ENCODE data around the gene LMOD1. TPM values are rescaled to one million over a fixed set of nuclear protein-coding genes. Genes with fewer than 3 reads are reported as not detected.

The LMOD1 gene
- total RNA-seq, 1 donor from 2014 or later, result 0.19 TPM

GRCh38 chr1:201939574-201939973, 6.8 kb downstream of the LMOD1 start:
- Mint-ChIP-seq H3K4me3 (no peak overlapping the region), H3K36me3 (ENCODE audit: low read depth) (no peaks in the 10 kb centered on the region), H3K27me3 (ENCODE audit: low read depth) (peaks cover 3% of the 10 kb centered on the region), H3K4me1 (peaks cover 16% of the 10 kb centered on the region), H3K9me3 (no peaks in the 10 kb centered on the region), H3K27ac (ENCODE audit: unreplicated experiment) (no peak overlapping the region)
- DNase-seq (ENCODE audit: low read depth, low spot score), result no peak
- no peak for TF ChIP-seq CTCF (conservative IDR thresholded peaks at IDR 0.05)

DNA sequence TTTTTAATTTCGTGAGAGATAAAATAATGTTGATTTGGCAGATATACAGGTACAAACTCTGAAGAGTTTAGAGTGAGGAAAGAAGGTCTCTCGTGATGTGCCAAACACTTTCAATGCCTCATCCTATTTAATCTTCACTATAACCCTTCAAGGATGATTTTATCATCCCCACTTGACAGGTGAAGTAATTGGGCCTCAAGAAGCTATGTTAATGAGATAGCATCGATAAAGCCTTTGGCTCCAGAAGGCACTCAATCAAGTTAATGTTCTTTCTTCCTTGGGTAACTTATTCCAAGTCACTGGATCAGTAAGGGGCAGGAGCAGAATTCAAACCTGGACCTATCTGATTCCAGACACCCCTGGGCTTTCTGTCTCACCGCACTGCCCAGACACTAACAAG, 7.2 kb downstream of the LMOD1 start:
- peaks cover 3% of the 10 kb centered on the region for H3K27me3 Mint-ChIP-seq (ENCODE audit: low read depth)
- no peak for TF ChIP-seq CTCF (conservative IDR thresholded peaks at IDR 0.05)
- no peak overlapping the region for H3K4me3 Mint-ChIP-seq
- no peak for DNase-seq (ENCODE audit: low read depth, low spot score)
- peaks cover 20% of the 10 kb centered on the region for H3K4me1 Mint-ChIP-seq
- no peaks in the 10 kb centered on the region for H3K9me3 Mint-ChIP-seq
- H3K27ac Mint-ChIP-seq (ENCODE audit: unreplicated experiment), result no peak overlapping the region
- no peaks in the 10 kb centered on the region for H3K36me3 Mint-ChIP-seq (ENCODE audit: low read depth)

DNA sequence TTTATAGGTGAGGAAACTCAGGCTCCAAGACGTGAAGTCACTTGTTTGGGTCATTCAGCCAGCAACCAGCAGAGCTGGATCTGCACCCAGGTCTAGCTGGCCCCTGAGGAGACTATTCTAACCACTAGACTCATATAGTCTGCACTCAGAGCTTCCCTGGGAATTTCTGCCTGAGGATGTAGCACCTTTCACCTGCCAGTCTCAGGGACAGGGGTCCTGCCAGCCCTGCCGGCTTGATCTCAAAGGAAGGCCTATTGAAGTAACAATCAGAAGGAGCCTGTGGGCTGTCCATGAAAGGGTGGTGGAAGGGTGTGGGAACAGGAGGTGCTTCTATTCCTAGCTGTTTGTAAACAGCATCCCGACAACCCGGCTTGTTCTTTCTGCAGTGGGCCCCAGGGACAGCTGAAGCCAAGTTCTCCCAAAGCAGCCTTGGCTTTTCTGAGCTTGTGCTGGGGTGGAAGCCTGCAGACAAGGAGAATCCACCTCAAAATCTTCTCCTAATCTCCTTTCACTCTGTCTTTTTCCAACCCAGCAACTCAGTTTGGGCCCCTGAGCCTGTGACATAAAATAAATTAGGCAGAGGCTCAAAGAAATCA, 7.8 kb downstream of the LMOD1 start:
- Mint-ChIP-seq H3K4me1 (peaks cover 22% of the 10 kb centered on the region), H3K27me3 (ENCODE audit: low read depth) (no peaks in the 10 kb centered on the region), H3K4me3 (no peak overlapping the region), H3K27ac (ENCODE audit: unreplicated experiment) (no peak overlapping the region), H3K9me3 (no peaks in the 10 kb centered on the region), H3K36me3 (ENCODE audit: low read depth) (no peaks in the 10 kb centered on the region)
- TF ChIP-seq CTCF (conservative IDR thresholded peaks at IDR 0.05), result no peak
- DNase-seq (ENCODE audit: low read depth, low spot score), result no peak

GRCh38 chr1:201937624-201938213, 8.6 kb downstream of the LMOD1 start:
- no peak for TF ChIP-seq CTCF (conservative IDR thresholded peaks at IDR 0.05)

GRCh38 chr1:201933840-201934430, 12.4 kb downstream of the LMOD1 start:
- DNase-seq (ENCODE audit: low read depth, low spot score), result no peak
- Mint-ChIP-seq H3K27me3 (ENCODE audit: low read depth) (no peaks in the 10 kb centered on the region), H3K27ac (ENCODE audit: unreplicated experiment) (no peak overlapping the region), H3K36me3 (ENCODE audit: low read depth) (no peaks in the 10 kb centered on the region), H3K9me3 (no peaks in the 10 kb centered on the region), H3K4me3 (no peak overlapping the region), H3K4me1 (peaks cover 6% of the 10 kb centered on the region)
- no peak for TF ChIP-seq CTCF (conservative IDR thresholded peaks at IDR 0.05)

More at GRCh38 chr1:201937624-201938213, 8.6 kb downstream of the LMOD1 start:
- H3K4me3 Mint-ChIP-seq, result no peak overlapping the region
- DNase-seq (ENCODE audit: low read depth, low spot score), result no peak
- H3K36me3 Mint-ChIP-seq (ENCODE audit: low read depth), result no peaks in the 10 kb centered on the region
- H3K4me1 Mint-ChIP-seq, result peaks cover 22% of the 10 kb centered on the region
- no peak overlapping the region for H3K27ac Mint-ChIP-seq (ENCODE audit: unreplicated experiment)
- H3K27me3 Mint-ChIP-seq (ENCODE audit: low read depth), result no peaks in the 10 kb centered on the region
- H3K9me3 Mint-ChIP-seq, result no peaks in the 10 kb centered on the region
